GM23248 (cell line): Measurements from ENCODE around the gene MROH8. TPM values are rescaled to one million over a fixed set of nuclear protein-coding genes. Genes with fewer than 3 reads are reported as not detected.

ENCODE experiments used
- DNase-seq: peaks from one replicate; pipeline ENCODE4 v3.0.0-alpha.2; 2015
- H2AFZ ChIP-seq: fragments of 200-600 bp; sonication (generic); 2 replicates; pipeline ENCODE4 v1.6.1; 2016; ENCODE audit warnings: antibody characterized with exemption
- H3F3A ChIP-seq: fragments of 200-600 bp; sonication (generic); 2 replicates; pipeline ENCODE4 v1.6.1; 2016; ENCODE audit warnings: mild to moderate bottlenecking, antibody characterized with exemption, mixed run types; ENCODE audit not compliant: insufficient read depth
- H3K27ac ChIP-seq: fragments of 200-600 bp; sonication (generic); 2 replicates; pipeline ENCODE4 v1.5.1; 2016; ENCODE audit warnings: mild to moderate bottlenecking
- H3K27me3 ChIP-seq: fragments of 200-600 bp; sonication (generic); replicated peaks from 2 replicates; pipeline ENCODE4 v1.6.1; 2016; ENCODE audit warnings: mild to moderate bottlenecking; ENCODE audit not compliant: insufficient read depth
- H3K36me3 ChIP-seq: fragments of 200-600 bp; sonication (generic); 2 replicates; pipeline ENCODE4 v1.6.1; 2016; ENCODE audit warnings: low read depth, mild to moderate bottlenecking
- H3K4me1 ChIP-seq: fragments of 200-600 bp; sonication (generic); 2 replicates; pipeline ENCODE4 v1.6.1; 2016; ENCODE audit warnings: mild to moderate bottlenecking; ENCODE audit not compliant: insufficient read depth
- H3K4me2 ChIP-seq: fragments of 200-600 bp; sonication (generic); one replicate; pipeline ENCODE4 v1.6.1; 2016; ENCODE audit warnings: mild to moderate bottlenecking; ENCODE audit not compliant: unreplicated experiment
- H3K4me3 ChIP-seq: fragments of 200-600 bp; sonication (generic); 2 replicates; pipeline ENCODE4 v1.5.1; 2016; ENCODE audit warnings: mild to moderate bottlenecking
- H3K79me2 ChIP-seq: fragments of 200-600 bp; sonication (generic); 2 replicates; pipeline ENCODE4 v1.6.1; 2016; ENCODE audit warnings: mild to moderate bottlenecking; ENCODE audit not compliant: insufficient read depth
- H3K9ac ChIP-seq: fragments of 200-600 bp; sonication (generic); 2 replicates; pipeline ENCODE4 v1.6.1; 2016; ENCODE audit warnings: mild to moderate bottlenecking
- H3K9me2 ChIP-seq: fragments of 200-600 bp; sonication (generic); 2 replicates; pipeline ENCODE4 v1.6.1; 2016; ENCODE audit warnings: mixed run types, mild to moderate bottlenecking, moderate library complexity; ENCODE audit not compliant: insufficient read depth
- H3K9me3 ChIP-seq: fragments of 200-600 bp; sonication (generic); one replicate; pipeline ENCODE4 v1.6.1; 2017; ENCODE audit warnings: low read depth
- H4K20me1 ChIP-seq: fragments of 200-600 bp; sonication (generic); 2 replicates; pipeline ENCODE4 v1.6.0; 2016; ENCODE audit not compliant: insufficient read depth
- EZH2 ChIP-seq: fragments of 200-600 bp; sonication (generic); IDR thresholded peaks from 2 replicates; pipeline ENCODE4 v1.6.1; 2018; ENCODE audit warnings: antibody characterized with exemption, mild to moderate bottlenecking; ENCODE audit not compliant: insufficient read depth, poor library complexity, severe bottlenecking
- EZH2phosphoT487 ChIP-seq: fragments of 200-600 bp; sonication (generic); IDR thresholded peaks from 2 replicates; pipeline ENCODE4 v1.6.1; 2018; ENCODE audit warnings: antibody characterized with exemption, moderate library complexity, mild to moderate bottlenecking, low read depth; ENCODE audit not compliant: insufficient read depth
- WGBS, 2 experiments: methylation state at CpG; one replicate each; pipeline ENCODE4 v1.1.6; 2015 to 2017; ENCODE audit warnings: low lambda C conversion rate in 2 of 2, low coverage in 1 of 2; ENCODE audit errors: missing lambda C conversion rate in 2 of 2; 5-methylcytosine and 5-hydroxymethylcytosine counted together
- in situ Hi-C: fragments of 300-500 bp; cut with MboI; formaldehyde crosslinking; loops from 2 replicates; pipeline ENCODE4 v1.15.0; 2020
- polyA plus RNA-seq: library from polyadenylated mRNA; unstranded; fragments of >200 nt; fragmentation: Nextera tagmentation; extraction: Ambion mirVana; gene quantifications from 2 replicates; pipeline ENCODE4 v1.2.1, GENCODE V29; 2016
- total RNA-seq: library from RNA; depleted of rRNA; stranded (reverse); fragments of >200 nt; shearing (Covaris generic); gene quantifications from 2 replicates; pipeline ENCODE4 v1.2.3, GENCODE V29; 2014

Gene MROH8
- total and polyA plus RNA-seq, 2 experiments from 2014 or later = 0.89 to 4.2 TPM

- in situ Hi-C loops = no loop called here
- Histone ChIP-seq H3K9me2 (no peaks in the 10 kb centered on the region), H3F3A (no peaks in the 10 kb centered on the region), H3K4me2 (no peak overlapping the region), H3K9me3 (no peaks in the 10 kb centered on the region), H3K4me1 (no peaks in the 10 kb centered on the region), H3K79me2 (no peaks in the 10 kb centered on the region), H3K27ac (no peak overlapping the region), H2AFZ (no peak overlapping the region), H4K20me1 (no peaks in the 10 kb centered on the region), H3K27me3 (no peaks in the 10 kb centered on the region), H3K36me3 (no peaks in the 10 kb centered on the region), H3K4me3 (no peak overlapping the region), H3K9ac (no peak overlapping the region)
- DNase-seq = no peak
- 86 to 87% methylated on average over 10 of the region's 10 CpGs for WGBS, 2 experiments
- TF ChIP-seq EZH2 = no peak
- no peak for TF ChIP-seq EZH2phosphoT487
These were observed 18.7 kb downstream of the MROH8 start for GRCh38 chr20:37160683-37161082.

- H3K4me1 ChIP-seq = no peaks in the 10 kb centered on the region
- TF ChIP-seq EZH2phosphoT487 = no peak
- no peak for TF ChIP-seq EZH2
- DNase-seq = no peak
- no peak overlapping the region for H3K4me2 ChIP-seq
- WGBS, 2 experiments = 83 to 84% methylated on average over 4 of the region's 4 CpGs
- H3K9me2 ChIP-seq = no peaks in the 10 kb centered on the region
- H2AFZ ChIP-seq = no peak overlapping the region
- H3K9ac ChIP-seq = no peak overlapping the region
- no peaks in the 10 kb centered on the region for H3K27me3 ChIP-seq
- H3F3A ChIP-seq = no peaks in the 10 kb centered on the region
- no peaks in the 10 kb centered on the region for H3K36me3 ChIP-seq
- no peaks in the 10 kb centered on the region for H4K20me1 ChIP-seq
- no peaks in the 10 kb centered on the region for H3K79me2 ChIP-seq
- in situ Hi-C loops = no loop called here
- no peak overlapping the region for H3K27ac ChIP-seq
- no peak overlapping the region for H3K4me3 ChIP-seq
- no peaks in the 10 kb centered on the region for H3K9me3 ChIP-seq
These were observed 21.1 kb downstream of the MROH8 start for GRCh38 chr20:37158248-37158647.

- H3K4me3 ChIP-seq = no peak overlapping the region
- H3K9ac ChIP-seq = no peak overlapping the region
- no peaks in the 10 kb centered on the region for H3K4me1 ChIP-seq
- H3K4me2 ChIP-seq = no peak overlapping the region
- in situ Hi-C loops = no loop called here
- 80 to 86% methylated on average over 9 of the region's 9 CpGs for WGBS, 2 experiments
- H3K79me2 ChIP-seq = no peaks in the 10 kb centered on the region
- no peaks in the 10 kb centered on the region for H4K20me1 ChIP-seq
- no peaks in the 10 kb centered on the region for H3K36me3 ChIP-seq
- DNase-seq = no peak
- H3F3A ChIP-seq = no peaks in the 10 kb centered on the region
- H3K27ac ChIP-seq = no peak overlapping the region
- H2AFZ ChIP-seq = no peak overlapping the region
- no peak for TF ChIP-seq EZH2phosphoT487
- no peak for TF ChIP-seq EZH2
- no peaks in the 10 kb centered on the region for H3K27me3 ChIP-seq
- no peaks in the 10 kb centered on the region for H3K9me3 ChIP-seq
- no peaks in the 10 kb centered on the region for H3K9me2 ChIP-seq
These were observed 23.4 kb downstream of the MROH8 start for GRCh38 chr20:37155987-37156386.

- WGBS, 2 experiments = 79 to 86% methylated on average over 6 of the region's 6 CpGs
- H4K20me1 ChIP-seq = no peaks in the 10 kb centered on the region
- no peak for DNase-seq
- no peak overlapping the region for H3K4me3 ChIP-seq
- in situ Hi-C loops = no loop called here
- TF ChIP-seq EZH2phosphoT487 = no peak
- no peak for TF ChIP-seq EZH2
- H3K79me2 ChIP-seq = no peaks in the 10 kb centered on the region
- H3K9me2 ChIP-seq = no peaks in the 10 kb centered on the region
- no peaks in the 10 kb centered on the region for H3F3A ChIP-seq
- H2AFZ ChIP-seq = no peak overlapping the region
- H3K36me3 ChIP-seq = no peaks in the 10 kb centered on the region
- no peaks in the 10 kb centered on the region for H3K4me1 ChIP-seq
- H3K4me2 ChIP-seq = no peak overlapping the region
- no peaks in the 10 kb centered on the region for H3K9me3 ChIP-seq
- H3K27me3 ChIP-seq = no peaks in the 10 kb centered on the region
- H3K27ac ChIP-seq = no peak overlapping the region
- H3K9ac ChIP-seq = no peak overlapping the region
These were observed 24.6 kb downstream of the MROH8 start for GRCh38 chr20:37154684-37155298.

GRCh38 chr20:37152284-37152683 lies 27.1 kb downstream of the MROH8 start:
- no peak for DNase-seq
- no peaks in the 10 kb centered on the region for H3K9me3 ChIP-seq
- no peaks in the 10 kb centered on the region for H3K4me1 ChIP-seq
- H3K9ac ChIP-seq = no peak overlapping the region
- no peaks in the 10 kb centered on the region for H3K9me2 ChIP-seq
- H3K27me3 ChIP-seq = no peaks in the 10 kb centered on the region
- WGBS, 2 experiments = 92 to 94% methylated on average over 7 of the region's 7 CpGs
- no peaks in the 10 kb centered on the region for H3K79me2 ChIP-seq
- no peak overlapping the region for H3K4me2 ChIP-seq
- no peaks in the 10 kb centered on the region for H3F3A ChIP-seq
- H3K36me3 ChIP-seq = no peaks in the 10 kb centered on the region
- no peak overlapping the region for H2AFZ ChIP-seq
- no peak overlapping the region for H3K27ac ChIP-seq
- no peaks in the 10 kb centered on the region for H4K20me1 ChIP-seq
- TF ChIP-seq EZH2 = no peak
- TF ChIP-seq EZH2phosphoT487 = no peak
- in situ Hi-C loops = no loop called here
- no peak overlapping the region for H3K4me3 ChIP-seq
